Prostate gland (tissue), 2 donors: ENCODE data around the gene SPATA20. TPM values are rescaled to one million over a fixed set of nuclear protein-coding genes. Genes with fewer than 3 reads are reported as not detected.

ENCODE experiments used
- DNase-seq: peaks from one replicate; pipeline ENCODE4 v3.0.0-alpha.2; 2019; ENCODE audit warnings: low spot score
- H3K27ac ChIP-seq, 2 donors: fragments of 200-600 bp; sonication (generic); 2 replicates each; pipeline ENCODE4 v1.5.1; 2017 to 2019
- H3K27me3 ChIP-seq: fragments of 200-600 bp; sonication (generic); replicated peaks from 2 replicates; pipeline ENCODE4 v1.5.1; 2019; ENCODE audit not compliant: insufficient read depth
- H3K36me3 ChIP-seq, 2 donors: fragments of 200-600 bp; sonication (generic); 1 replicate in 1 of 2; 2 replicates in 1 of 2; pipeline versions ENCODE4 v1.5.1 to v1.8.1; 2017 to 2019
- H3K4me1 ChIP-seq: fragments of 200-600 bp; sonication (generic); replicated peaks from 2 replicates; pipeline ENCODE4 v1.5.1; 2019
- H3K4me3 ChIP-seq, 2 donors: fragments of 200-600 bp; sonication (generic); 2 replicates each; pipeline ENCODE4 v1.5.1; 2017 to 2019
- H3K9me3 ChIP-seq: fragments of 200-600 bp; sonication (generic); 2 replicates; pipeline ENCODE4 v1.5.1; 2017
- POLR2A ChIP-seq: fragments of 450-650 bp; IDR thresholded peaks from one replicate; pipeline ENCODE4 v1.6.1; 2016; ENCODE audit warnings: antibody characterized with exemption, mild to moderate bottlenecking
- POLR2AphosphoS5 ChIP-seq: sonication (generic); formaldehyde crosslinking; IDR thresholded peaks from one replicate; pipeline ENCODE4 v1.6.1; 2017; ENCODE audit warnings: antibody characterized with exemption
- WGBS: methylation state at CpG from one replicate; pipeline ENCODE4 v1.1.5; 2018; 5-methylcytosine and 5-hydroxymethylcytosine counted together
- intact Hi-C: fragments of 100-400 bp; cut with DNase I; formaldehyde crosslinking; loops from one replicate; pipeline ENCODE4 v1.14.2; 2022
- total RNA-seq, 2 donors: library from RNA; depleted of rRNA; stranded (reverse); fragments of >200 nt; gene quantifications; one replicate each; pipeline ENCODE4 v1.1.0, GENCODE V29; 2016
- TF ChIP-seq, protein P1 (sequence below), 4 experiments: fragments of 200-600 bp in 2 of 4; fragments of 450-650 bp in 2 of 4; sonication (generic) in 2 of 4; IDR thresholded peaks; 1 replicate in 3 of 4; 2 replicates in 1 of 4; pipeline ENCODE4 v1.5.1; 2016 to 2019; ENCODE audit warnings: antibody characterized with exemption in 4 of 4, mild to moderate bottlenecking in 2 of 4, moderate library complexity in 2 of 4

Gene SPATA20
- total RNA-seq, 2 donors from 2014 or later: 188 to 208 TPM

- Histone ChIP-seq H3K36me3 (no peaks in the 10 kb centered on the region), H3K27me3 (no peaks in the 10 kb centered on the region), H3K27ac (peak overlapping the region in 1 of 2 donors; percentile 85), H3K4me3 (no peak overlapping the region), H3K4me1 (peaks cover 11% of the 10 kb centered on the region), H3K9me3 (no peaks in the 10 kb centered on the region)
- TF ChIP-seq POLR2AphosphoS5 (no peak), POLR2A (no peak)
- TF ChIP-seq, protein P1, sequence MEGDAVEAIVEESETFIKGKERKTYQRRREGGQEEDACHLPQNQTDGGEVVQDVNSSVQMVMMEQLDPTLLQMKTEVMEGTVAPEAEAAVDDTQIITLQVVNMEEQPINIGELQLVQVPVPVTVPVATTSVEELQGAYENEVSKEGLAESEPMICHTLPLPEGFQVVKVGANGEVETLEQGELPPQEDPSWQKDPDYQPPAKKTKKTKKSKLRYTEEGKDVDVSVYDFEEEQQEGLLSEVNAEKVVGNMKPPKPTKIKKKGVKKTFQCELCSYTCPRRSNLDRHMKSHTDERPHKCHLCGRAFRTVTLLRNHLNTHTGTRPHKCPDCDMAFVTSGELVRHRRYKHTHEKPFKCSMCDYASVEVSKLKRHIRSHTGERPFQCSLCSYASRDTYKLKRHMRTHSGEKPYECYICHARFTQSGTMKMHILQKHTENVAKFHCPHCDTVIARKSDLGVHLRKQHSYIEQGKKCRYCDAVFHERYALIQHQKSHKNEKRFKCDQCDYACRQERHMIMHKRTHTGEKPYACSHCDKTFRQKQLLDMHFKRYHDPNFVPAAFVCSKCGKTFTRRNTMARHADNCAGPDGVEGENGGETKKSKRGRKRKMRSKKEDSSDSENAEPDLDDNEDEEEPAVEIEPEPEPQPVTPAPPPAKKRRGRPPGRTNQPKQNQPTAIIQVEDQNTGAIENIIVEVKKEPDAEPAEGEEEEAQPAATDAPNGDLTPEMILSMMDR (IDR thresholded peaks at IDR 0.05): no peak
- intact Hi-C loops: no loop called here
- DNase-seq: no peak
- WGBS: 57% methylated on average over 6 of the region's 6 CpGs
Observed at GRCh38 chr17:50531428-50532025, 15.4 kb upstream of the SPATA20 start.

DNA sequence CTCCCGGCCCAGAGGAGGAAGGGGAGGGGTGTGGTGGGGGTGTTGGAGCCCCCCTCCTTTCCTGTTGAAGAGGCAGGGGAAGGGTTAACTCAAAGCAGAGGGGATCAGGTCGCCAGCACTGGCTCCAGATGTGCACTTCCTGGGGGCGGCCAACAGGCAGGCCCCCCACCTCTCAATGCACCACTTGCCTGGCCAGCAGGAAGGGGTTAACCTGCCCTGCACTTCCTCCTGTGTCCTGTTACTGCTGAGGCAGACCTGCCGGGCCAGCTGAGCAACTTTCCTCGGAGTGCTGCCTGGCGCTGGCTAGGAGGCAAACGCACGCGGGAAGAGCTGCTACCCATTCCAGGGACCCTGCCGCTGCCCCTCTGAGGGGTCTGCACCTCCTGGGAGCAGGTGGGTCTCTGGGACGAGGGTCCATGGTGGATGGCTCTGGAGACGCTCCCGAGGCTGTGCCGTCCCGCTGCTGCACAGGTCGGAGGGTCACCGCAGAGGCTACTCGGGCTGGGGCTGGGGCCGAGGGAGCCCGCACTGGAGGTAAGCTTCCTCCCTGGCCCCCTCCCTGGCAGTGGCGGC lies 14.4 kb upstream of the SPATA20 start, which contains the start of gene EPN3:
Gene EPN3 (plus strand): TSS at position 284 of the 573 bp plus-strand sequence. CDS start 3,822 bp downstream, outside the sequence.
- DNase-seq: peak; percentile 90
- Histone ChIP-seq H3K4me3 (peak within 1 kb of the TSS; percentile 53 to 64), H3K27ac (peak within 1 kb of the TSS; percentile 83 to 85), H3K4me1 (peaks cover 11% of the 10 kb centered on the region), H3K9me3 (no peaks in the 10 kb centered on the region), H3K36me3 (peaks cover 0 to 3% of the 10 kb centered on the region in 2 donors), H3K27me3 (no peaks in the 10 kb centered on the region)
- intact Hi-C loops: no loop called here
- TF ChIP-seq POLR2AphosphoS5 (peak; percentile 86), POLR2A (peak; percentile 82)
- TF ChIP-seq, protein P1 (IDR thresholded peaks at IDR 0.05): peak in 2 of 4 experiments; percentile 43 to 53
- 1% methylated on average over 21 of the region's 21 CpGs for WGBS

- peak overlapping the region; percentile 53 to 64 for H3K4me3 ChIP-seq
Observed at GRCh38 chr17:50533185-50533584, 13.8 kb upstream of the SPATA20 start.

DNA sequence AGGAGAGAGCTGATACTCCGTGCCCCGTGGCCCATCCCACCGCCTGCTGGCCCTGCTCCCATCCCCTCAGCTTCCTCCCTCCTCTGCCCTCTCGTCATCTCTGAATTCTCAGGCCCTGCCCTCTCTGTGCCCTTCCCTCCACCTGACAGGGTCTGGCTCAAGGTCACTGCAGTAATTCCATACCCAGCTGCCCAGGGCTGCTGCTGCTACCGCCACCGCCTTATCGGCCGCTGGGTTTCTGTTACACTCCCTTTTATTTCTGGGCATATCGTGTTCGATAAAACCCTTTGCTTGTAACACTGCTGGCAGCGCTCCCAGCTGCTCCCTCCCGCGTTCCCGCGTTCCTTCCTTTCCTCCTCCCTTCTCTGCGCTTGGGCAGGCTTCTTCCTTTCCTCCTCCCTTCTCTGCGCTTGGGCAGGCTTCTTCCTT lies 13.2 kb upstream of the SPATA20 start:
- Histone ChIP-seq H3K27ac (peak overlapping the region; percentile 83 to 85), H3K4me1 (peaks cover 11% of the 10 kb centered on the region), H3K4me3 (peak overlapping the region; percentile 53 to 64), H3K36me3 (peaks cover 0 to 3% of the 10 kb centered on the region in 2 donors), H3K27me3 (no peaks in the 10 kb centered on the region), H3K9me3 (no peaks in the 10 kb centered on the region)
- peak; percentile 66 for DNase-seq
- WGBS: 1% methylated on average over 17 of the region's 17 CpGs
- no peak for TF ChIP-seq POLR2AphosphoS5
- TF ChIP-seq, protein P1 (IDR thresholded peaks at IDR 0.05): no peak
- peak; percentile 13 for TF ChIP-seq POLR2A
- intact Hi-C loops: no loop called here

More at GRCh38 chr17:50533185-50533584, 13.8 kb upstream of the SPATA20 start:
- no peak for DNase-seq
- Histone ChIP-seq H3K36me3 (peaks cover 0 to 3% of the 10 kb centered on the region in 2 donors), H3K27ac (peak overlapping the region; percentile 83 to 85), H3K27me3 (no peaks in the 10 kb centered on the region), H3K9me3 (no peaks in the 10 kb centered on the region), H3K4me1 (peaks cover 11% of the 10 kb centered on the region)
- intact Hi-C loops: no loop called here
- no peak for TF ChIP-seq POLR2AphosphoS5
- TF ChIP-seq POLR2A: no peak
- TF ChIP-seq, protein P1 (IDR thresholded peaks at IDR 0.05): no peak
- WGBS: 10% methylated on average over 4 of the region's 5 CpGs
